ENCODE measurements around the gene TSC22D3. TPM values are rescaled to one million over a fixed set of nuclear protein-coding genes. Genes with fewer than 3 reads are reported as not detected.

TSC22D3 gene
- total and polyA plus RNA-seq, 12 donors, result 26.3 to 153 (median 36.9) TPM

GRCh38 chrX:107780525-107780924 lies 4.9 kb upstream of the TSC22D3 start:
- intact Hi-C loops (cut with DNase I), result loop anchor here in 1 of 10 donors (10.0 kb wide), 1 partner anchor 114 kb away; no protein-coding TSS in a partner anchor
- no peak overlapping the region for H3K27ac ChIP-seq
- TF ChIP-seq CTCF (IDR thresholded peaks at IDR 0.05), result no peak
- H3K4me3 ChIP-seq, result no peak overlapping the region
- no peak for ATAC-seq
- WGBS, 2 donors, result 95 to 96% methylated on average over 9 of the region's 9 CpGs
- H3K4me1 ChIP-seq, result peaks cover 0 to 15% (median 4%) of the 10 kb centered on the region in 9 donors
- DNase-seq, result no peak
- peaks cover 0 to 38% (median 0%) of the 10 kb centered on the region in 7 donors for H3K27me3 ChIP-seq
- no peaks in the 10 kb centered on the region for H3K9me3 ChIP-seq
- H3K36me3 ChIP-seq, result no peaks in the 10 kb centered on the region

- 63 to 67% methylated on average over 6 of the region's 6 CpGs for WGBS, 2 donors
- peak within 1 kb of the TSS in 9 of 10 donors; percentile 65 to 89 (median 84) for H3K27ac ChIP-seq
These were observed 1.9 kb upstream of the TSC22D3 start, which contains the start of gene NCBP2L for GRCh38 chrX:107777536-107777832. Gene NCBP2L, plus strand, starts transcription at chrX:107777733. Its CDS starts 16,488 bp downstream, at chrX:107794221.

GRCh38 chrX:107776649-107777535 lies 1.3 kb upstream of the TSC22D3 start:
- DNase-seq (peak; percentile 51 to 81), ATAC-seq (peak; percentile 71 to 84 (median 79))
- H3K36me3 ChIP-seq, result no peaks in the 10 kb centered on the region
- intact Hi-C loops (cut with DNase I), result loop anchor here (1.0 to 10.0 kb wide), 18 partner anchors 50 to 240 kb away; no protein-coding TSS in a partner anchor
- WGBS, 2 donors, result 6 to 7% methylated on average over 20 of the region's 20 CpGs
- H3K27me3 ChIP-seq, result peaks cover 0 to 51% (median 0%) of the 10 kb centered on the region in 7 donors
- peak overlapping the region in 9 of 10 donors; percentile 53 to 69 (median 65) for H3K4me3 ChIP-seq
- no peaks in the 10 kb centered on the region for H3K9me3 ChIP-seq
- peak; percentile 30 to 79 (median 73) for TF ChIP-seq CTCF (IDR thresholded peaks at IDR 0.05)
- H3K4me1 ChIP-seq, result peaks cover 0 to 26% (median 7%) of the 10 kb centered on the region in 9 donors
- peak overlapping the region; percentile 65 to 89 (median 84) for H3K27ac ChIP-seq

More at GRCh38 chrX:107777536-107777832, 1.9 kb upstream of the TSC22D3 start, which contains the start of gene NCBP2L:
- DNase-seq (no peak), ATAC-seq (no peak)
- H3K36me3 ChIP-seq, result no peaks in the 10 kb centered on the region
- peak within 1 kb of the TSS in 9 of 10 donors; percentile 53 to 69 (median 65) for H3K4me3 ChIP-seq
- H3K4me1 ChIP-seq, result peaks cover 0 to 26% (median 7%) of the 10 kb centered on the region in 9 donors
- H3K9me3 ChIP-seq, result no peaks in the 10 kb centered on the region
- no peak for TF ChIP-seq CTCF (IDR thresholded peaks at IDR 0.05)
- H3K27me3 ChIP-seq, result peaks cover 0 to 51% (median 0%) of the 10 kb centered on the region in 7 donors
- intact Hi-C loops (cut with DNase I), result loop anchor here (1.0 to 10.0 kb wide), 17 partner anchors 50 to 240 kb away; no protein-coding TSS in a partner anchor

- ATAC-seq, result peak; percentile 2 to 32 (median 22)
These were observed 420 bp downstream of the TSC22D3 start for GRCh38 chrX:107775000-107775733.

More at GRCh38 chrX:107775000-107775733, 420 bp downstream of the TSC22D3 start:
- TF ChIP-seq CTCF (IDR thresholded peaks at IDR 0.05), result peak in 1 of 9 donors; percentile 9
- Histone ChIP-seq H3K4me3 (peak overlapping the region; percentile 41 to 69 (median 62)), H3K27me3 (peaks cover 0 to 57% (median 0%) of the 10 kb centered on the region in 7 donors), H3K27ac (peak overlapping the region; percentile 65 to 89 (median 84)), H3K9me3 (no peaks in the 10 kb centered on the region), H3K36me3 (no peaks in the 10 kb centered on the region), H3K4me1 (peaks cover 0 to 26% (median 7%) of the 10 kb centered on the region in 9 donors)
- 8 to 14% methylated on average over 30 to 40 of the region's 40 CpGs for WGBS, 2 donors
- no peak for DNase-seq
- intact Hi-C loops (cut with DNase I), result loop anchor here (1.0 to 10.0 kb wide), 15 partner anchors 38 to 238 kb away; no protein-coding TSS in a partner anchor

Measured in heart right ventricle (tissue), 16 donors.